Kidney (tissue), 14 donors: ENCODE measurements around the gene BORCS5. TPM values are rescaled to one million over a fixed set of nuclear protein-coding genes. Genes with fewer than 3 reads are reported as not detected.
A peak's percentile ranks its signal among the peaks of the same experiment; 100 is the strongest.

Experiments
- DNase-seq, 5 donors: peaks; one replicate each; pipeline ENCODE4 v3.0.0-alpha.2; 2013 to 2020
- FAIRE-seq: peaks from 2 replicates; lab custom pipeline; 2012; peaks lifted over from hg19 to GRCh38; lab: Jason Lieb, UNC
- H3K27ac ChIP-seq, 2 donors: one replicate each; pipeline ENCODE4 v1.7.0; 2013; ENCODE audit warnings: low read depth in 2 of 2, low read length in 2 of 2, inconsistent platforms in 1 of 2
- H3K27me3 ChIP-seq: one replicate; pipeline ENCODE4 v1.7.1; 2013; ENCODE audit warnings: low read length, inconsistent platforms; ENCODE audit not compliant: control insufficient read depth, insufficient read depth
- H3K36me3 ChIP-seq, 3 donors: one replicate each; pipeline versions ENCODE4 v1.7.0 to v1.7.1; 2013; ENCODE audit warnings: low read length in 3 of 3, control low read depth in 1 of 3, inconsistent platforms in 1 of 3; ENCODE audit not compliant: insufficient read depth in 3 of 3, control insufficient read depth in 2 of 3
- H3K4me1 ChIP-seq, 3 donors: one replicate each; pipeline versions ENCODE4 v1.7.0 to v1.7.1; 2013; ENCODE audit warnings: low read length in 3 of 3, inconsistent platforms in 1 of 3, low read depth in 1 of 3; ENCODE audit not compliant: control insufficient read depth in 2 of 3, insufficient read depth in 2 of 3
- H3K4me3 ChIP-seq, 3 donors: one replicate each; pipeline versions ENCODE4 v1.7.0 to v1.8.1; 2013; ENCODE audit warnings: low read length in 3 of 3, control low read depth in 1 of 3, inconsistent platforms in 1 of 3
- H3K9ac ChIP-seq, 3 donors: one replicate each; pipeline versions ENCODE4 v1.7.0 to v1.7.1; 2013; ENCODE audit warnings: low read length in 3 of 3, control low read depth in 1 of 3, inconsistent platforms in 1 of 3
- H3K9me3 ChIP-seq, 3 donors: one replicate each; pipeline versions ENCODE4 v1.7.0 to v1.7.1; 2013; ENCODE audit warnings: low read length in 3 of 3, control low read depth in 1 of 3, inconsistent platforms in 1 of 3; ENCODE audit not compliant: control insufficient read depth in 2 of 3, insufficient read depth in 1 of 3
- intact Hi-C: fragments of 100-400 bp; cut with DNase I; formaldehyde crosslinking; loops from one replicate; pipeline ENCODE4 v1.11.1; 2022
- polyA plus RNA-seq: library from polyadenylated mRNA; stranded (reverse); fragments of 350-450 nt; fragmentation: Illumina TruSeq; extraction: RNeasy Lipid Tissue Mini Kit (QIAGEN cat#74804); gene quantifications from one replicate; pipeline ENCODE4 v1.2.3, GENCODE V29; 2014; ENCODE audit warnings: low read depth, low replicate concordance; ENCODE audit not compliant: insufficient read depth
- total RNA-seq: library from RNA; stranded (reverse); fragmentation: NEBNext Ultra II Directional; extraction: Animal tissue kit (Norgen Biotek cat#: 25700); gene quantifications from one replicate; pipeline ENCODE4 v1.2.1, GENCODE V29; 2021
- TF ChIP-seq, protein P1 (sequence below): IDR thresholded peaks from 3 replicates; pipeline ENCODE4 v1.5.1; 2012; ENCODE audit warnings: mild to moderate bottlenecking, moderate library complexity, borderline replicate concordance; ENCODE audit not compliant: insufficient read depth; ENCODE audit errors: extremely low read depth
- donor health status: control.
- donor health status: control.
- donor health status: control.
- donor health status: control.
- donor health status: control.
- donor health status: DM: yes; HTN: yes; CAD: no.
- donor health status: Normal renal cell carcinoma (clear cell type).

Gene BORCS5
- total and polyA plus RNA-seq, 2 donors from 2014 or later: 11.2 to 14.0 TPM

- DNase-seq (peak in 2 of 5 donors; percentile 18 to 74), FAIRE-seq (no peak)
- TF ChIP-seq, protein P1, sequence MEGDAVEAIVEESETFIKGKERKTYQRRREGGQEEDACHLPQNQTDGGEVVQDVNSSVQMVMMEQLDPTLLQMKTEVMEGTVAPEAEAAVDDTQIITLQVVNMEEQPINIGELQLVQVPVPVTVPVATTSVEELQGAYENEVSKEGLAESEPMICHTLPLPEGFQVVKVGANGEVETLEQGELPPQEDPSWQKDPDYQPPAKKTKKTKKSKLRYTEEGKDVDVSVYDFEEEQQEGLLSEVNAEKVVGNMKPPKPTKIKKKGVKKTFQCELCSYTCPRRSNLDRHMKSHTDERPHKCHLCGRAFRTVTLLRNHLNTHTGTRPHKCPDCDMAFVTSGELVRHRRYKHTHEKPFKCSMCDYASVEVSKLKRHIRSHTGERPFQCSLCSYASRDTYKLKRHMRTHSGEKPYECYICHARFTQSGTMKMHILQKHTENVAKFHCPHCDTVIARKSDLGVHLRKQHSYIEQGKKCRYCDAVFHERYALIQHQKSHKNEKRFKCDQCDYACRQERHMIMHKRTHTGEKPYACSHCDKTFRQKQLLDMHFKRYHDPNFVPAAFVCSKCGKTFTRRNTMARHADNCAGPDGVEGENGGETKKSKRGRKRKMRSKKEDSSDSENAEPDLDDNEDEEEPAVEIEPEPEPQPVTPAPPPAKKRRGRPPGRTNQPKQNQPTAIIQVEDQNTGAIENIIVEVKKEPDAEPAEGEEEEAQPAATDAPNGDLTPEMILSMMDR: no peak
- Histone ChIP-seq H3K27ac (peak overlapping the region; percentile 95 to 98), H3K36me3 (no peaks in the 10 kb centered on the region), H3K27me3 (no peaks in the 10 kb centered on the region), H3K4me3 (peak overlapping the region; percentile 79 to 91 (median 89)), H3K9ac (peak overlapping the region; percentile 76 to 93 (median 91)), H3K9me3 (no peaks in the 10 kb centered on the region), H3K4me1 (no peaks in the 10 kb centered on the region)
- intact Hi-C loops: no loop called here
These were observed 1.0 kb downstream of the BORCS5 start for GRCh38 chr12:12357719-12358461.

DNA sequence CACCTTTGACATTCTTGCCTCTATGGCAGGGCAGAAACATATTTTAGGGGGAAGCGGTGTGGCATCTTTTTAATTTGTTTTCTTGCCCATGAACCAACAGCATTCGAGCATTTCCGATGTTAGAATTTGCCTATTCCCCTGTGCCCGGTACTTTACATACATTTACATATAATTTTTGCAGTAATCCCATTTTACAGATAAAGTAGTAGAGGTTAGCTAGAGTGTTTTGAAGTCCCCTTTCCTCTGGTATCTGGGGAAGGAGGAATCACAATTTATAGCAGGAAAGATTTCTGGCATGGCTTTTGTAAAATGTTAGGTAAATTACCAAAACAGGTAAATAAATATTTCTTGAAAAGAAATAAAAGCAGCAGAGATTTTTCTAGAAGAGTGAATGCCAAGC lies 1.6 kb downstream of the BORCS5 start:
- H3K9me3 ChIP-seq: no peaks in the 10 kb centered on the region
- H3K9ac ChIP-seq: peak overlapping the region in 1 of 3 donors; percentile 91
- H3K4me3 ChIP-seq: peak overlapping the region in 1 of 3 donors; percentile 91
- H3K27ac ChIP-seq: no peak overlapping the region
- FAIRE-seq (no peak), DNase-seq (no peak)
- H3K36me3 ChIP-seq: no peaks in the 10 kb centered on the region
- no peaks in the 10 kb centered on the region for H3K4me1 ChIP-seq
- intact Hi-C loops: no loop called here
- TF ChIP-seq, protein P1: no peak
- no peaks in the 10 kb centered on the region for H3K27me3 ChIP-seq

- DNase-seq (no peak), FAIRE-seq (no peak)
- Histone ChIP-seq H3K4me1 (no peaks in the 10 kb centered on the region), H3K27me3 (no peaks in the 10 kb centered on the region), H3K4me3 (no peak overlapping the region), H3K9me3 (no peaks in the 10 kb centered on the region), H3K36me3 (no peaks in the 10 kb centered on the region), H3K9ac (no peak overlapping the region), H3K27ac (no peak overlapping the region)
- intact Hi-C loops: no loop called here
- TF ChIP-seq, protein P1: no peak
These were observed 8.0 kb downstream of the BORCS5 start for GRCh38 chr12:12364787-12365445.
